ENCODE measurements around the gene MMP2. TPM values are rescaled to one million over a fixed set of nuclear protein-coding genes. Genes with fewer than 3 reads are reported as not detected.

MMP2 gene
- total and polyA plus RNA-seq, 5 donors: 43.5 to 207 (median 142) TPM

GRCh38 chr16:55521792-55522191 is 42.8 kb downstream of the MMP2 start:
- WGBS: 0% methylated on average over 1 of the region's 1 CpG
- ATAC-seq: no peak
- Histone ChIP-seq H3K27ac (ENCODE audit: low read length) (no peak overlapping the region), H3K9me3 (ENCODE audit: control insufficient read depth, low read length) (no peaks in the 10 kb centered on the region), H3K27me3 (ENCODE audit: control insufficient read depth, insufficient read depth) (no peaks in the 10 kb centered on the region), H3K4me1 (ENCODE audit: control insufficient read depth, insufficient read depth, low read length) (no peaks in the 10 kb centered on the region), H3K4me3 (ENCODE audit: low read length) (no peak overlapping the region)
- intact Hi-C loops (cut with DNase I): no loop called here
- no peak for DNase-seq

- WGBS: 36% methylated on average over 2 of the region's 2 CpGs
- Histone ChIP-seq H3K4me1 (ENCODE audit: control insufficient read depth, insufficient read depth, low read length) (no peaks in the 10 kb centered on the region), H3K4me3 (ENCODE audit: low read length) (no peak overlapping the region), H3K9me3 (ENCODE audit: control insufficient read depth, low read length) (no peaks in the 10 kb centered on the region), H3K27ac (ENCODE audit: low read length) (no peak overlapping the region), H3K27me3 (ENCODE audit: control insufficient read depth, insufficient read depth) (no peaks in the 10 kb centered on the region)
- intact Hi-C loops (cut with DNase I): no loop called here
- no peak for ATAC-seq
- no peak for DNase-seq
These were observed 47.4 kb downstream of the MMP2 start for GRCh38 chr16:55526441-55526840.

GRCh38 chr16:55527885-55528284 is 48.9 kb downstream of the MMP2 start:
- intact Hi-C loops (cut with DNase I): no loop called here
- no peak for DNase-seq
- Histone ChIP-seq H3K27me3 (ENCODE audit: control insufficient read depth, insufficient read depth) (no peaks in the 10 kb centered on the region), H3K9me3 (ENCODE audit: control insufficient read depth, low read length) (no peaks in the 10 kb centered on the region), H3K27ac (ENCODE audit: low read length) (no peak overlapping the region), H3K4me1 (ENCODE audit: control insufficient read depth, insufficient read depth, low read length) (no peaks in the 10 kb centered on the region), H3K4me3 (ENCODE audit: low read length) (no peak overlapping the region)
- no peak for ATAC-seq

- Histone ChIP-seq H3K9me3 (ENCODE audit: control insufficient read depth, low read length) (no peaks in the 10 kb centered on the region), H3K4me3 (ENCODE audit: low read length) (no peak overlapping the region), H3K4me1 (ENCODE audit: control insufficient read depth, insufficient read depth, low read length) (no peaks in the 10 kb centered on the region), H3K27ac (ENCODE audit: low read length) (no peak overlapping the region), H3K27me3 (ENCODE audit: control insufficient read depth, insufficient read depth) (no peaks in the 10 kb centered on the region)
- ATAC-seq (peak; percentile 39 to 75), DNase-seq (no peak)
- 58% methylated on average over 2 of the region's 2 CpGs for WGBS
- intact Hi-C loops (cut with DNase I): no loop called here
These were observed 50.0 kb downstream of the MMP2 start for GRCh38 chr16:55529018-55529417.

GRCh38 chr16:55530316-55530856 is 51.4 kb downstream of the MMP2 start:
- H3K4me1 ChIP-seq (ENCODE audit: control insufficient read depth, insufficient read depth, low read length): no peaks in the 10 kb centered on the region
- DNase-seq (no peak), ATAC-seq (no peak)
- intact Hi-C loops (cut with DNase I): no loop called here
- H3K9me3 ChIP-seq (ENCODE audit: control insufficient read depth, low read length): no peaks in the 10 kb centered on the region
- WGBS: 93% methylated on average over 1 of the region's 1 CpG
- H3K27ac ChIP-seq (ENCODE audit: low read length): no peak overlapping the region
- H3K4me3 ChIP-seq (ENCODE audit: low read length): no peak overlapping the region
- H3K27me3 ChIP-seq (ENCODE audit: control insufficient read depth, insufficient read depth): no peaks in the 10 kb centered on the region

- H3K9me3 ChIP-seq (ENCODE audit: control insufficient read depth, low read length): no peaks in the 10 kb centered on the region
- H3K4me3 ChIP-seq (ENCODE audit: low read length): no peak overlapping the region
- no peaks in the 10 kb centered on the region for H3K4me1 ChIP-seq (ENCODE audit: control insufficient read depth, insufficient read depth, low read length)
- DNase-seq: no peak
- no peaks in the 10 kb centered on the region for H3K27me3 ChIP-seq (ENCODE audit: control insufficient read depth, insufficient read depth)
- H3K27ac ChIP-seq (ENCODE audit: low read length): no peak overlapping the region
- intact Hi-C loops (cut with DNase I): no loop called here
- WGBS: 95% methylated on average over 1 of the region's 1 CpG
- no peak for ATAC-seq
These were observed 53.2 kb downstream of the MMP2 start for GRCh38 chr16:55532227-55532626.

GRCh38 chr16:55534756-55535155 is 55.8 kb downstream of the MMP2 start:
- Histone ChIP-seq H3K4me3 (ENCODE audit: low read length) (no peak overlapping the region), H3K27ac (ENCODE audit: low read length) (no peak overlapping the region), H3K4me1 (ENCODE audit: control insufficient read depth, insufficient read depth, low read length) (no peaks in the 10 kb centered on the region), H3K9me3 (ENCODE audit: control insufficient read depth, low read length) (no peaks in the 10 kb centered on the region), H3K27me3 (ENCODE audit: control insufficient read depth, insufficient read depth) (no peaks in the 10 kb centered on the region)
- 78% methylated on average over 2 of the region's 2 CpGs for WGBS
- intact Hi-C loops (cut with DNase I): loop anchor here in 1 of 4 donors (5.0 kb wide), 1 partner anchor 37 kb away; no protein-coding TSS in a partner anchor
- no peak for DNase-seq
- no peak for ATAC-seq

GRCh38 chr16:55539049-55539448 is 60.1 kb downstream of the MMP2 start:
- no peaks in the 10 kb centered on the region for H3K27me3 ChIP-seq (ENCODE audit: control insufficient read depth, insufficient read depth)
- 44% methylated on average over 5 of the region's 5 CpGs for WGBS
- H3K4me3 ChIP-seq (ENCODE audit: low read length): no peak overlapping the region
- H3K27ac ChIP-seq (ENCODE audit: low read length): no peak overlapping the region
- ATAC-seq (peak; percentile 51 to 55), DNase-seq (no peak)
- H3K4me1 ChIP-seq (ENCODE audit: control insufficient read depth, insufficient read depth, low read length): no peaks in the 10 kb centered on the region
- intact Hi-C loops (cut with DNase I): loop anchor here in 1 of 4 donors (5.0 kb wide), 1 partner anchor 42 kb away; no protein-coding TSS in a partner anchor
- H3K9me3 ChIP-seq (ENCODE audit: control insufficient read depth, low read length): no peaks in the 10 kb centered on the region

- ATAC-seq: peak; percentile 73 to 81
These were observed 60.5 kb downstream of the MMP2 start for GRCh38 chr16:55539488-55539887.

GRCh38 chr16:55540221-55540620 is 61.2 kb downstream of the MMP2 start:
- H3K9me3 ChIP-seq (ENCODE audit: control insufficient read depth, low read length): no peaks in the 10 kb centered on the region
- H3K27ac ChIP-seq (ENCODE audit: low read length): no peak overlapping the region
- WGBS: 87% methylated on average over 1 of the region's 1 CpG
- no peak overlapping the region for H3K4me3 ChIP-seq (ENCODE audit: low read length)
- no peak for ATAC-seq
- DNase-seq: no peak
- intact Hi-C loops (cut with DNase I): loop anchor here in 3 of 4 donors (5.0 to 10.0 kb wide), 3 partner anchors 73 to 165 kb away; no protein-coding TSS in a partner anchor
- H3K27me3 ChIP-seq (ENCODE audit: control insufficient read depth, insufficient read depth): no peaks in the 10 kb centered on the region
- H3K4me1 ChIP-seq (ENCODE audit: control insufficient read depth, insufficient read depth, low read length): no peaks in the 10 kb centered on the region

More at GRCh38 chr16:55539488-55539887, 60.5 kb downstream of the MMP2 start:
- 49% methylated on average over 1 of the region's 1 CpG for WGBS
- H3K27ac ChIP-seq (ENCODE audit: low read length): no peak overlapping the region
- no peak overlapping the region for H3K4me3 ChIP-seq (ENCODE audit: low read length)
- no peaks in the 10 kb centered on the region for H3K9me3 ChIP-seq (ENCODE audit: control insufficient read depth, low read length)
- H3K4me1 ChIP-seq (ENCODE audit: control insufficient read depth, insufficient read depth, low read length): no peaks in the 10 kb centered on the region
- intact Hi-C loops (cut with DNase I): loop anchor here in 1 of 4 donors (5.0 kb wide), 1 partner anchor 42 kb away; no protein-coding TSS in a partner anchor
- DNase-seq: peak in 2 of 3 donors; percentile 16 to 55
- no peaks in the 10 kb centered on the region for H3K27me3 ChIP-seq (ENCODE audit: control insufficient read depth, insufficient read depth)

- DNase-seq: no peak
- intact Hi-C loops (cut with DNase I): loop anchor here (2.0 to 10.0 kb wide), 4 partner anchors 75 to 162 kb away; no protein-coding TSS in a partner anchor
- Histone ChIP-seq H3K27me3 (ENCODE audit: control insufficient read depth, insufficient read depth) (no peaks in the 10 kb centered on the region), H3K4me1 (ENCODE audit: control insufficient read depth, insufficient read depth, low read length) (no peaks in the 10 kb centered on the region), H3K27ac (ENCODE audit: low read length) (no peak overlapping the region), H3K9me3 (ENCODE audit: control insufficient read depth, low read length) (no peaks in the 10 kb centered on the region), H3K4me3 (ENCODE audit: low read length) (no peak overlapping the region)
- 77% methylated on average over 1 of the region's 1 CpG for WGBS
- peak in 1 of 2 donors; percentile 41 for ATAC-seq
These were observed 63.6 kb downstream of the MMP2 start for GRCh38 chr16:55542459-55543082.

Measured in right cardiac atrium (tissue), 5 donors.